ENCODE measurements around the gene DGLUCY. TPM values are rescaled to one million over a fixed set of nuclear protein-coding genes. Genes with fewer than 3 reads are reported as not detected.

The DGLUCY gene, protein sequence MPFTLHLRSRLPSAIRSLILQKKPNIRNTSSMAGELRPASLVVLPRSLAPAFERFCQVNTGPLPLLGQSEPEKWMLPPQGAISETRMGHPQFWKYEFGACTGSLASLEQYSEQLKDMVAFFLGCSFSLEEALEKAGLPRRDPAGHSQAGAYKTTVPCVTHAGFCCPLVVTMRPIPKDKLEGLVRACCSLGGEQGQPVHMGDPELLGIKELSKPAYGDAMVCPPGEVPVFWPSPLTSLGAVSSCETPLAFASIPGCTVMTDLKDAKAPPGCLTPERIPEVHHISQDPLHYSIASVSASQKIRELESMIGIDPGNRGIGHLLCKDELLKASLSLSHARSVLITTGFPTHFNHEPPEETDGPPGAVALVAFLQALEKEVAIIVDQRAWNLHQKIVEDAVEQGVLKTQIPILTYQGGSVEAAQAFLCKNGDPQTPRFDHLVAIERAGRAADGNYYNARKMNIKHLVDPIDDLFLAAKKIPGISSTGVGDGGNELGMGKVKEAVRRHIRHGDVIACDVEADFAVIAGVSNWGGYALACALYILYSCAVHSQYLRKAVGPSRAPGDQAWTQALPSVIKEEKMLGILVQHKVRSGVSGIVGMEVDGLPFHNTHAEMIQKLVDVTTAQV
- total RNA-seq, result 100 to 1,000 TPM in 2 of 4 donors, 10 to 100 TPM in 2; 77.5 to 135 (median 98.7) TPM
- polyA plus RNA-seq, result 10 to 100 TPM; 20.4 to 53.1 (median 43.2) TPM
- long read RNA-seq, donor 1, transcript DGLUCY-201 (14 exons, 2,967 nt), result major isoform, 37 of 146 reads
- long read RNA-seq, donor 1, partial matches to known transcripts, result 8 of 146 reads
- long read RNA-seq, donor 1, other reads (novel, unspliced or antisense), result 98 of 146 reads
- long read RNA-seq, donor 2, transcript DGLUCY-201 (14 exons, 2,967 nt), result major isoform, 62 of 177 reads
- long read RNA-seq, donor 2, partial matches to known transcripts, result 23 of 177 reads
- long read RNA-seq, donor 2, other reads (novel, unspliced or antisense), result 90 of 177 reads

- Histone ChIP-seq H3K9me3 (no peaks in the 10 kb centered on the region), H3K4me3 (peak within 1 kb of the TSS; percentile 77), H3K4me1 (peaks cover 34% of the 10 kb centered on the region), H3K27me3 (ENCODE audit: insufficient read depth in 3 of 3, low read length in 2 of 3) (no peaks in the 10 kb centered on the region), H3K36me3 (ENCODE audit: insufficient read depth in 1 of 2, low read depth in 1 of 2) (no peaks in the 10 kb centered on the region), H3K27ac (peak within 1 kb of the TSS; percentile 97)
- DNase-seq (peak; percentile 84 to 91), ATAC-seq (peak; percentile 92 to 95 (median 94))
- WGBS, 3 donors, result 0 to 1% (median 0%) methylated on average over 5 of the region's 5 CpGs
- intact Hi-C loops (cut with DNase I), result no loop called here
- no peak for TF ChIP-seq CTCF (IDR thresholded peaks at IDR 0.05)
Observed at GRCh38 chr14:91113829-91114078, at the start of gene DGLUCY. TSS of gene DGLUCY (plus strand) at chr14:91114073. CDS start at chr14:91160295, 46,222 bp downstream.

DNA sequence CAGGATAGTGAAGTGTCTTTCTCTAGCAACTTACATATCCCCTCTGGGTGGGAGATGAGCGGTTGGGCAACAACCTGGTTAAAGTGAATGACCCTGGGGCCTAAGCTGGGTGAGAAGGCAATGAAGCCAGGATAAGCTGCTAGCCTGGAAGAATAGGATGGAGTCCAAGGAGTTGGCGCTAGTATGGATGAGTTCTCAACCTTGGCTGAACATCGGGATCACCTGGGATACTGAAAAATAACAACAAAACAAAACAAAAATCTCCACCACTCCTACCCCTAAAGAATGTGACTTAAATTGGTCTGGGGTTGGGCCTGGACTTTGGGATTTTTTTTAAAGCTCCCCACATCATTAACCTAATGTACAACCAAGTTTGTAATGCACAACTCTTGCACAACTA lies 48.6 kb upstream of the DGLUCY start:
- Histone ChIP-seq H3K4me1 (peaks cover 7% of the 10 kb centered on the region), H3K4me3 (no peak overlapping the region), H3K9me3 (no peaks in the 10 kb centered on the region), H3K36me3 (ENCODE audit: insufficient read depth in 1 of 2, low read depth in 1 of 2) (no peaks in the 10 kb centered on the region), H3K27me3 (ENCODE audit: insufficient read depth in 3 of 3, low read length in 2 of 3) (no peaks in the 10 kb centered on the region), H3K27ac (no peak overlapping the region)
- 40 to 51% (median 46%) methylated on average over 3 of the region's 3 CpGs for WGBS, 3 donors
- no peak for DNase-seq
- intact Hi-C loops (cut with DNase I), result no loop called here
- TF ChIP-seq CTCF (IDR thresholded peaks at IDR 0.05), result no peak
- no peak for ATAC-seq

- no peak overlapping the region for H3K4me3 ChIP-seq
- H3K27me3 ChIP-seq (ENCODE audit: insufficient read depth in 3 of 3, low read length in 2 of 3), result no peaks in the 10 kb centered on the region
- WGBS, 3 donors, result 91 to 96% (median 94%) methylated on average over 1 of the region's 1 CpG
- H3K27ac ChIP-seq, result no peak overlapping the region
- TF ChIP-seq CTCF (IDR thresholded peaks at IDR 0.05), result no peak
- DNase-seq (no peak), ATAC-seq (no peak)
- intact Hi-C loops (cut with DNase I), result no loop called here
- no peaks in the 10 kb centered on the region for H3K9me3 ChIP-seq
- H3K4me1 ChIP-seq, result no peaks in the 10 kb centered on the region
- H3K36me3 ChIP-seq (ENCODE audit: insufficient read depth in 1 of 2, low read depth in 1 of 2), result no peaks in the 10 kb centered on the region
Observed at GRCh38 chr14:91067186-91067585, 46.7 kb upstream of the DGLUCY start.

DNA sequence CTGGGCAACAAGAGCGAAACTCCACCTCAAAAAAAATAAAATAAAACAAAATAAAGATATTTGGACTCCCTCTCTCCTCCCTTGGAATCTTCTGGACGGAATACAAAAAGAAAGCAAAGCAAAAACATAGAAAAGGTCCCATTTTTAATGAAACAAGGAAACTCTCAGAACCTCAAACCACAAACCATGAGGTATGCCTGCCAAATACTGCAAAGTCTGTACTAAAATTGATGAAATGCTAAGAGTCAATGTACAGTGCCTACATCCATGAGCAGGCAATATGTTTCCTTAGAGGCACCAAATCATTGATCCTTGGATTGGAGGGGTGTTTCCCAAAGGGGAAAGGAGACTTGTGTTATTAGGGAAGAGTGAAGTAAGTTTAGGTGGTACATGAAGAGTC lies 45.2 kb upstream of the DGLUCY start:
- H3K36me3 ChIP-seq (ENCODE audit: insufficient read depth in 1 of 2, low read depth in 1 of 2), result no peaks in the 10 kb centered on the region
- H3K4me3 ChIP-seq, result no peak overlapping the region
- H3K9me3 ChIP-seq, result no peaks in the 10 kb centered on the region
- no peaks in the 10 kb centered on the region for H3K4me1 ChIP-seq
- H3K27me3 ChIP-seq (ENCODE audit: insufficient read depth in 3 of 3, low read length in 2 of 3), result no peaks in the 10 kb centered on the region
- H3K27ac ChIP-seq, result no peak overlapping the region
- TF ChIP-seq CTCF (IDR thresholded peaks at IDR 0.05), result no peak
- DNase-seq, result no peak
- 86 to 94% (median 89%) methylated on average over 2 of the region's 2 CpGs for WGBS, 3 donors
- intact Hi-C loops (cut with DNase I), result no loop called here
- no peak for ATAC-seq
